Activated CD8-positive, alpha-beta T cell treated with anti-CD3 and anti-CD28 coated beads, Interleukin-2, amount 10 ng/mL, durations not matched to agents 7 days and 5 days (primary cell): ENCODE data around the gene SLC34A3. TPM values are rescaled to one million over a fixed set of nuclear protein-coding genes. Genes with fewer than 3 reads are reported as not detected.

Experiments
- ATAC-seq: fragments of 150-1000 bp; cut with Tn5 transposase; one replicate; pipeline ENCODE4 v1.10.0; 2021; ENCODE audit warnings: moderate library complexity
- CTCF ChIA-PET: fragments of 350-600 bp; sonication (Branson Sonifier 250); formaldehyde crosslinking; loops from one replicate; lab custom pipeline; 2021; ENCODE audit warnings: antibody characterized with exemption; lab: Charles Lee
- POLR2A ChIA-PET: fragments of 350-600 bp; sonication (Branson Sonifier 250); formaldehyde crosslinking; loops from one replicate; lab custom pipeline; 2021; ENCODE audit warnings: antibody characterized with exemption; lab: Charles Lee
- DNase-seq: peaks from one replicate; pipeline ENCODE4 v3.0.0-alpha.2; 2020
- H3K27ac Mint-ChIP-seq: one replicate; pipeline ENCODE4 v1.8.0; 2021; ENCODE audit warnings: mild to moderate bottlenecking, mixed read lengths
- H3K27me3 Mint-ChIP-seq: one replicate; pipeline ENCODE4 v1.8.0; 2021; ENCODE audit warnings: low read depth, mixed read lengths
- H3K36me3 Mint-ChIP-seq: one replicate; pipeline ENCODE4 v1.8.0; 2021; ENCODE audit warnings: low read depth, mixed read lengths
- H3K4me1 Mint-ChIP-seq: one replicate; pipeline ENCODE4 v1.8.0; 2021; ENCODE audit warnings: low read depth, mixed read lengths
- H3K4me3 Mint-ChIP-seq: one replicate; pipeline ENCODE4 v1.8.0; 2021; ENCODE audit warnings: mild to moderate bottlenecking, mixed read lengths
- H3K9me3 Mint-ChIP-seq: one replicate; pipeline ENCODE4 v1.8.0; 2022; ENCODE audit warnings: mixed read lengths; ENCODE audit not compliant: insufficient read depth
- total RNA-seq, 2 experiments: library from RNA; stranded (reverse); gene quantifications; one replicate each; pipeline ENCODE4 v1.2.3, GENCODE V29; 2021

Gene SLC34A3
- total RNA-seq, 2 experiments from 2014 or later: not detected

GRCh38 chr9:137267933-137268355 lies 37.2 kb downstream of the SLC34A3 start:
- peaks cover 39% of the 10 kb centered on the region for H3K36me3 Mint-ChIP-seq
- ChIA-PET POLR2A (interaction anchor here (0.7 kb wide), 1 partner anchor 27 kb away, joined by 3 read pairs; the partner anchor contains the start of gene TUBB4B), CTCF (interaction anchor here (1.6 kb wide), 1 partner anchor 34 kb away, joined by 3 read pairs; the partner anchor contains the start of gene NRARP)
- no peaks in the 10 kb centered on the region for H3K9me3 Mint-ChIP-seq
- ATAC-seq (no peak), DNase-seq (no peak)
- no peaks in the 10 kb centered on the region for H3K27me3 Mint-ChIP-seq
- no peak overlapping the region for H3K27ac Mint-ChIP-seq
- H3K4me1 Mint-ChIP-seq: peaks cover 19% of the 10 kb centered on the region
- no peak overlapping the region for H3K4me3 Mint-ChIP-seq

- ChIA-PET POLR2A (no interaction called here), CTCF (no interaction called here)
- Mint-ChIP-seq H3K27me3 (no peaks in the 10 kb centered on the region), H3K9me3 (no peaks in the 10 kb centered on the region), H3K4me1 (peaks cover 19% of the 10 kb centered on the region), H3K36me3 (peaks cover 44% of the 10 kb centered on the region), H3K27ac (no peak overlapping the region), H3K4me3 (no peak overlapping the region)
- DNase-seq (no peak), ATAC-seq (no peak)
Measured at GRCh38 chr9:137268538-137269201, 38.0 kb downstream of the SLC34A3 start.

DNA sequence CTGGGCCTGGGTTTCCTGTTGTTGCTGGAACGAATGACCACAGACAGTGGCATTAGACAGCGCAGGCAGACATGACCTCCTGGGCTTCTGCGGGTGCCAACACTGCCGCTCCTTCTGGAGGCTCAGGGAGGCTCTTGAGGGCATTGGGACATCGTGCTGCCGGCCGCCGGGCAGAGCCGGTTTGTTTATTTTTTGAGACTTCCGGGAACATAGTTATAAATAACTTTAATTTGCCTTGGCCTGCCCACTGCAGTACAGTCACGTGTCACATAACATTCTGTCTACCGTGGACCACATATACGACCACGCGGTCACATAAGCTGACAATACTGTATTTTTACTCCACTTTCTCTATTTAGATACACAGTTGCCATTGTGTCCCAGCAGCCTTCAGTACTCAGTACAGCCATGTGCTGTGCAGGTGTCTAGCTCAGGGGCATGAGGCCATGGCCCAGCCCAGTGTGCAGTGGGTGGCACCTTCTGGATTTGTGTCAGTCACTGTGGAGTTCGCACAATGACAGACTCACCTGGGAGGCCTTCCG lies 38.6 kb downstream of the SLC34A3 start:
- ATAC-seq (no peak), DNase-seq (no peak)
- ChIA-PET POLR2A (no interaction called here), CTCF (no interaction called here)
- Mint-ChIP-seq H3K4me1 (peaks cover 19% of the 10 kb centered on the region), H3K36me3 (peaks cover 46% of the 10 kb centered on the region), H3K9me3 (no peaks in the 10 kb centered on the region), H3K27me3 (no peaks in the 10 kb centered on the region), H3K27ac (no peak overlapping the region), H3K4me3 (no peak overlapping the region)

DNA sequence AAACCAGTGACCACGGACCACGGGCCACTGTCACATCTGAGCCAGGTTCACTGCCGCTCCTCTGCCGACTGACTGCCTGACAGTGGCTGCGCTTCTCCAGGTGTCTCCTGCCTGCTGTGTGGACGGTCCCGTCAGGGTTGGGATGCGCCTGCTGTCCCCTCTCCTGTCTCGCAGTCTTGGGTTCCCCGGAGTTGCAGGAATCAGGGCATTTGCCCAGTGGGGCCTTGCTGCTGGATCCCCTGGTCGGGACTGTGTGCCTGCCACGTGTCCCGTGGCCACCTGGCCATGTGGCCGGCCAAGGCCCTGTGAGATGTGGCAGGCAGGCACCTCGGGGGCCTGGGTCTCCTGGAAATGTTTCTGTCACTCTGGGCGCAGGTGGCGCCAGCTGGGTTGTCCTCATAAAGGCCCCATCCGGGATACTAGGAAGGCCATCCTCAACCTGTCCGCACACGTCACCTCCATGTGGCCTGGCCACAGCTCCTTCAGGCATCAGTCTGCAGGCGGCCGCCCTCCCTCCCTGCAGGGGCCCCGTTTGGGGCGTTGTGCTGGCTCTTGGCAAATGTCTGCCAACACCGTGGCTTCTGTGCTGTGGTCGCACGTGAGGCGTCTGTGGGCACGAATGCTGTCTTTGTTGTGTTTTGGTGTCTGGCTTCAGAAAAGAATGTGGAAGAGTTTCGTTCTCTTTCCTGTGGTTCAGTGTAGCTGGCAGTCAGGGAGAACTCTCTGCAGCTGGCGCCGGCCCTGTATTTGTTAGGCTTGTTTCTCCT lies 40.4 kb downstream of the SLC34A3 start:
- no peak overlapping the region for H3K4me3 Mint-ChIP-seq
- no peaks in the 10 kb centered on the region for H3K9me3 Mint-ChIP-seq
- H3K4me1 Mint-ChIP-seq: peaks cover 24% of the 10 kb centered on the region
- peaks cover 47% of the 10 kb centered on the region for H3K36me3 Mint-ChIP-seq
- CTCF ChIA-PET: no interaction called here
- POLR2A ChIA-PET: no interaction called here
- no peaks in the 10 kb centered on the region for H3K27me3 Mint-ChIP-seq
- DNase-seq (peak; percentile 60), ATAC-seq (peak; percentile 55)
- H3K27ac Mint-ChIP-seq: peak overlapping the region; percentile 62

GRCh38 chr9:137271696-137272076 lies 41.0 kb downstream of the SLC34A3 start:
- H3K9me3 Mint-ChIP-seq: no peaks in the 10 kb centered on the region
- peaks cover 47% of the 10 kb centered on the region for H3K36me3 Mint-ChIP-seq
- peaks cover 26% of the 10 kb centered on the region for H3K4me1 Mint-ChIP-seq
- POLR2A ChIA-PET: no interaction called here
- H3K27me3 Mint-ChIP-seq: no peaks in the 10 kb centered on the region
- DNase-seq: no peak
- CTCF ChIA-PET: no interaction called here
- no peak overlapping the region for H3K4me3 Mint-ChIP-seq
- peak overlapping the region; percentile 62 for H3K27ac Mint-ChIP-seq
- no peak for ATAC-seq

GRCh38 chr9:137272241-137273094 lies 41.8 kb downstream of the SLC34A3 start:
- ChIA-PET POLR2A (interaction anchor here (1.1 kb wide), 1 partner anchor 32 kb away, joined by 4 read pairs; no protein-coding TSS in a partner anchor), CTCF (no interaction called here)
- H3K27me3 Mint-ChIP-seq: no peaks in the 10 kb centered on the region
- no peaks in the 10 kb centered on the region for H3K9me3 Mint-ChIP-seq
- H3K4me1 Mint-ChIP-seq: peaks cover 34% of the 10 kb centered on the region
- no peak for ATAC-seq
- no peak for DNase-seq
- H3K27ac Mint-ChIP-seq: no peak overlapping the region
- peaks cover 41% of the 10 kb centered on the region for H3K36me3 Mint-ChIP-seq
- no peak overlapping the region for H3K4me3 Mint-ChIP-seq

GRCh38 chr9:137273095-137273490 lies 42.4 kb downstream of the SLC34A3 start:
- DNase-seq (no peak), ATAC-seq (no peak)
- ChIA-PET CTCF (no interaction called here), POLR2A (interaction anchor here (1.1 kb wide), 1 partner anchor 33 kb away, joined by 4 read pairs; no protein-coding TSS in a partner anchor)
- no peaks in the 10 kb centered on the region for H3K27me3 Mint-ChIP-seq
- no peak overlapping the region for H3K27ac Mint-ChIP-seq
- H3K9me3 Mint-ChIP-seq: no peaks in the 10 kb centered on the region
- peaks cover 35% of the 10 kb centered on the region for H3K36me3 Mint-ChIP-seq
- H3K4me1 Mint-ChIP-seq: peaks cover 34% of the 10 kb centered on the region
- no peak overlapping the region for H3K4me3 Mint-ChIP-seq

DNA sequence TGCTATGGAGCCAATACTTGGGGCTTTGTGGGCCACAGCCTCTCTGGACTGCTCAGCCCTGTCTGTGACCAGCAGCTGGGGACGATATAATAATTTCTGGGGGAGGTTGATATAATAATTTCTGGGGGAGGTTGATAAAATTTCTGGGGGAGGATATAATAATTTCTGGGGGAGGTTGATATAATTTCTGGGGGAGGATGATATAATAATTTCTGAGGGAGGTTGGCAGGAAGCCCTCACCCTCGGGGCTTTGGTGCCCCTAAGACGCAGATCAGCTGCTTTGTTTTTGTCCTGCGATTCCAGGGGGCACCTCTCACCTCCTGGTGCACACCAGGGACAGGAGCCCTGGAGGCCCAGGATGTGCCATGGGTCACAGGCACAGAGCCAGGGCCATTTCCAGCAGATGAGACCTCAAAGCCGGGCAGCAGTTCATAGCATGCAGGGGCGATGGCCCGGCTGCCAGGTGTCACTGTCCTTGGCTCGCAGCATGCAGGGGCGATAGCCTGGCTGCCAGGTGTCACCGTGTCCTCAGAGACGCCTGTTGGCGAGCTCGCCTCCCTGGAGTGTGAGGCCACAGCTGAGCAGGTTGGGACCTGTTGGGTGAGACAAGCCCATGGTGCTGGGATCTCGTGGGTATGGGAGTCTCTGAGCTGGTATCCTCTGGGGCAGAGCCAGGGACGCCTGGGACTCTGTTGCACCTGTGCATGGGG lies 43.1 kb downstream of the SLC34A3 start:
- Mint-ChIP-seq H3K4me1 (peaks cover 34% of the 10 kb centered on the region), H3K9me3 (no peaks in the 10 kb centered on the region), H3K36me3 (peaks cover 31% of the 10 kb centered on the region), H3K27me3 (no peaks in the 10 kb centered on the region), H3K4me3 (no peak overlapping the region), H3K27ac (no peak overlapping the region)
- no peak for DNase-seq
- ChIA-PET POLR2A (no interaction called here), CTCF (interaction anchor here (1.1 kb wide), 1 partner anchor 13 kb away, joined by 4 read pairs; no protein-coding TSS in a partner anchor)
- no peak for ATAC-seq

GRCh38 chr9:137275203-137275587 lies 44.5 kb downstream of the SLC34A3 start:
- Mint-ChIP-seq H3K9me3 (no peaks in the 10 kb centered on the region), H3K4me1 (peaks cover 30% of the 10 kb centered on the region), H3K27ac (peak overlapping the region; percentile 50), H3K36me3 (peaks cover 19% of the 10 kb centered on the region), H3K4me3 (no peak overlapping the region), H3K27me3 (no peaks in the 10 kb centered on the region)
- CTCF ChIA-PET: interaction anchor here (1.1 kb wide), 1 partner anchor 11 kb away, joined by 4 read pairs; no protein-coding TSS in a partner anchor
- POLR2A ChIA-PET: no interaction called here
- ATAC-seq: no peak
- no peak for DNase-seq

- H3K36me3 Mint-ChIP-seq: peaks cover 19% of the 10 kb centered on the region
- H3K27ac Mint-ChIP-seq: peak overlapping the region; percentile 50
- H3K4me1 Mint-ChIP-seq: peaks cover 30% of the 10 kb centered on the region
- H3K4me3 Mint-ChIP-seq: no peak overlapping the region
- no peak for DNase-seq
- no peak for ATAC-seq
- H3K27me3 Mint-ChIP-seq: no peaks in the 10 kb centered on the region
- POLR2A ChIA-PET: no interaction called here
- H3K9me3 Mint-ChIP-seq: no peaks in the 10 kb centered on the region
- CTCF ChIA-PET: interaction anchor here (1.1 kb wide), 1 partner anchor 11 kb away, joined by 4 read pairs; no protein-coding TSS in a partner anchor
Measured at GRCh38 chr9:137275588-137276472, 45.1 kb downstream of the SLC34A3 start.
